ENCODE results near the gene CANX.

Gene CANX

GRCh38 chr5:179747811-179748210 lies 49.0 kb downstream of the CANX start:
- Mint-ChIP-seq H3K27me3 (ENCODE audit: low read depth, poor library complexity) (peaks cover 5% of the 10 kb centered on the region), H3K27ac (no peak overlapping the region), H3K4me1 (no peaks in the 10 kb centered on the region), H3K36me3 (ENCODE audit: low read depth) (peaks cover 69% of the 10 kb centered on the region), H3K9me3 (peaks cover 21% of the 10 kb centered on the region), H3K4me3 (no peak overlapping the region)
- no peak for DNase-seq
- TF ChIP-seq, protein P1, sequence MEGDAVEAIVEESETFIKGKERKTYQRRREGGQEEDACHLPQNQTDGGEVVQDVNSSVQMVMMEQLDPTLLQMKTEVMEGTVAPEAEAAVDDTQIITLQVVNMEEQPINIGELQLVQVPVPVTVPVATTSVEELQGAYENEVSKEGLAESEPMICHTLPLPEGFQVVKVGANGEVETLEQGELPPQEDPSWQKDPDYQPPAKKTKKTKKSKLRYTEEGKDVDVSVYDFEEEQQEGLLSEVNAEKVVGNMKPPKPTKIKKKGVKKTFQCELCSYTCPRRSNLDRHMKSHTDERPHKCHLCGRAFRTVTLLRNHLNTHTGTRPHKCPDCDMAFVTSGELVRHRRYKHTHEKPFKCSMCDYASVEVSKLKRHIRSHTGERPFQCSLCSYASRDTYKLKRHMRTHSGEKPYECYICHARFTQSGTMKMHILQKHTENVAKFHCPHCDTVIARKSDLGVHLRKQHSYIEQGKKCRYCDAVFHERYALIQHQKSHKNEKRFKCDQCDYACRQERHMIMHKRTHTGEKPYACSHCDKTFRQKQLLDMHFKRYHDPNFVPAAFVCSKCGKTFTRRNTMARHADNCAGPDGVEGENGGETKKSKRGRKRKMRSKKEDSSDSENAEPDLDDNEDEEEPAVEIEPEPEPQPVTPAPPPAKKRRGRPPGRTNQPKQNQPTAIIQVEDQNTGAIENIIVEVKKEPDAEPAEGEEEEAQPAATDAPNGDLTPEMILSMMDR (IDR thresholded peaks at IDR 0.05): no peak

- Mint-ChIP-seq H3K36me3 (ENCODE audit: low read depth) (peaks cover 67% of the 10 kb centered on the region), H3K4me1 (peaks cover 18% of the 10 kb centered on the region), H3K4me3 (no peak overlapping the region), H3K27ac (peak overlapping the region; percentile 57), H3K27me3 (ENCODE audit: low read depth, poor library complexity) (no peaks in the 10 kb centered on the region), H3K9me3 (peaks cover 20% of the 10 kb centered on the region)
- TF ChIP-seq, protein P1 (IDR thresholded peaks at IDR 0.05): no peak
- DNase-seq: no peak
Observed at GRCh38 chr5:179749857-179750508, 51.2 kb downstream of the CANX start.

DNA sequence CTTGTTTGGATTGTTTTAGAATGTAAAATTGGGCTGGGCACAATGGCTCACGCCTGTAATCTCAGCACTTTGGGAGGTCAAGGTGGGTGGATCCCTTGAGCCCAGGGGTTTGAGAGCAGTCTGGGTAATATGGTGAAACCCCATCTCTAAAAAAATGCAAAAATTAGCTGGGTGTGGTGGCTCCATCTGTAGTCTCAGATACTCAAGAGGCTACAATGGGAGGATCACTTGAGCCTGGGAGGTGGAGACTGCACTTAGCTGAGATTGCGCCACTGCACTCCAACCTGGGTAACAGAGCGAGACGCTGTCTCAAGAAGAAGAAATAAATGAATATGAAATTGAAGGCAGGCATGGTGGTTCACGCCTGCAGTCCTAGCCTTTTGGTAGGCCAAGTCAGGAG lies 55.2 kb downstream of the CANX start:
- Mint-ChIP-seq H3K9me3 (peaks cover 3% of the 10 kb centered on the region), H3K27me3 (ENCODE audit: low read depth, poor library complexity) (no peaks in the 10 kb centered on the region), H3K27ac (peak overlapping the region; percentile 37), H3K4me3 (no peak overlapping the region), H3K4me1 (peaks cover 29% of the 10 kb centered on the region), H3K36me3 (ENCODE audit: low read depth) (peaks cover 46% of the 10 kb centered on the region)
- no peak for DNase-seq
- TF ChIP-seq, protein P1 (IDR thresholded peaks at IDR 0.05): no peak

DNA sequence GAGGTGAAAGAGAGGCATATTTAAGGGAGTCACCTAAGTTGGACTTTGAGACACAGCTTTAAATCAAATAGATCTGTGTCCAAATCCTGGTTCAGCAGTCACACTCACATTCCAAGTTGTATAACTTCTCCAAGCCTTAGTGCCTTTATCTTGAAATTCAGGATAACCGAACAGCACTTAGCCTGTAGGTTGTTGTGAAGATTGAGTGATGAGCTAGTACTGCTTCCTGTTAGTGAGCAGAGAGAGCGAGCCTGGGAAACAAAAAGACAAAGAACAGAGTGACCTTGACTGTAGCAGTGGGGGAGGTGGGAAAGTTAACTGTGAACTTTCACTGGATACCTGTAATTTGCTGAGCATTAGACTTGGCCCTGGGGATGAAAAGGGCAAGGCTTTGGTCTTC lies 56.3 kb downstream of the CANX start:
- Mint-ChIP-seq H3K27me3 (ENCODE audit: low read depth, poor library complexity) (no peaks in the 10 kb centered on the region), H3K4me3 (no peak overlapping the region), H3K36me3 (ENCODE audit: low read depth) (peaks cover 39% of the 10 kb centered on the region), H3K27ac (peak overlapping the region; percentile 96), H3K4me1 (peaks cover 36% of the 10 kb centered on the region), H3K9me3 (peaks cover 3% of the 10 kb centered on the region)
- TF ChIP-seq, protein P1 (IDR thresholded peaks at IDR 0.05): no peak
- DNase-seq: no peak

- no peaks in the 10 kb centered on the region for H3K27me3 Mint-ChIP-seq (ENCODE audit: low read depth, poor library complexity)
- TF ChIP-seq, protein P1 (IDR thresholded peaks at IDR 0.05): no peak
- H3K4me1 Mint-ChIP-seq: peaks cover 58% of the 10 kb centered on the region
- H3K27ac Mint-ChIP-seq: peak overlapping the region; percentile 55
- peaks cover 22% of the 10 kb centered on the region for H3K36me3 Mint-ChIP-seq (ENCODE audit: low read depth)
- no peaks in the 10 kb centered on the region for H3K9me3 Mint-ChIP-seq
- DNase-seq: no peak
- no peak overlapping the region for H3K4me3 Mint-ChIP-seq
Observed at GRCh38 chr5:179758955-179759354, 60.2 kb downstream of the CANX start.
